Measurements from ENCODE around the gene SHISAL2A. TPM values are rescaled to one million over a fixed set of nuclear protein-coding genes. Genes with fewer than 3 reads are reported as not detected.
A peak's percentile ranks its signal among the peaks of the same experiment; 100 is the strongest.

SHISAL2A gene
- total and polyA plus RNA-seq, 10 of the 15 experiments (the other 5 are each of a cell fraction or from before 2014, with no cell fraction given), result 0.18 to 0.67 (median 0.45) TPM

- ChIA-PET CTCF (interaction anchor here (0.6 kb wide), 1 partner anchor 25 kb away, joined by 3 read pairs; no protein-coding TSS in a partner anchor), POLR2A (interaction anchor here (0.6 to 1.3 kb wide), 2 partner anchors 9 to 32 kb away, joined by 4 to 5 read pairs; no protein-coding TSS in a partner anchor), RAD21 (ENCODE audit: unreplicated experiment) (interaction anchor here (0.7 kb wide), 1 partner anchor 34 kb away, joined by 3 read pairs; no protein-coding TSS in a partner anchor), SMC1A (ENCODE audit: uncharacterized antibody, unreplicated experiment) (interaction anchor here (1.0 to 1.9 kb wide), 5 partner anchors 9 to 198 kb away, joined by 3 to 6 read pairs (median 3); partner anchors contain the start of genes ORC1 and PRPF38A)
- Histone ChIP-seq H3K4me2 (ENCODE audit: control insufficient read depth, insufficient read depth) (peak within 1 kb of the TSS; percentile 81), H2AFZ (ENCODE audit: control insufficient read depth, low read depth, low read length) (peak within 1 kb of the TSS; percentile 87), H3K27ac (ENCODE audit: control insufficient read depth, insufficient read depth) (peak within 1 kb of the TSS; percentile 17), H3K36me3 (ENCODE audit: control insufficient read depth in 2 of 2, insufficient read depth in 2 of 2, low read length in 1 of 2) (no peaks in the 10 kb centered on the region), H4K20me1 (ENCODE audit: control insufficient read depth, insufficient read depth) (no peaks in the 10 kb centered on the region), H3K9ac (ENCODE audit: control insufficient read depth, insufficient read depth, low read length) (peak within 1 kb of the TSS; percentile 24; the same call in 1 of the 2 replicates), H3K4me3 (peak within 1 kb of the TSS; percentile 62), H3K79me2 (ENCODE audit: control insufficient read depth, insufficient read depth, low read length) (no peaks in the 10 kb centered on the region), H3K27me3 (replicated peaks in 1 of 2; ENCODE audit: control insufficient read depth in 2 of 2, insufficient read depth in 2 of 2, low read length in 1 of 2) (peaks cover 1 to 4% of the 10 kb centered on the region in 2 experiments; a peak in 2 of 4 replicates), H3K9me3 (replicated peaks; ENCODE audit: control insufficient read depth, insufficient read depth, low read length) (no peaks in the 10 kb centered on the region), H3K4me1 (ENCODE audit: control insufficient read depth, insufficient read depth, low read length) (peaks cover 24% of the 10 kb centered on the region)
- no peak for DNase-seq (ENCODE audit: low read depth, low spot score)
- BruUV-seq (replicated peaks), result no TSS peak
- ATAC-seq, result peak; percentile 49
- FAIRE-seq, result no peak
- in situ Hi-C loops (cut with MboI) (no loop called here), intact Hi-C loops (cut with micrococcal nuclease; ENCODE audit: unreplicated experiment) (no loop called here)
- WGBS (ENCODE audit: insufficient coverage, insufficient replicate concordance, low lambda C conversion rate, missing lambda C conversion rate), result 1% methylated on average over 66 of the region's 97 CpGs
- TF ChIP-seq STAT1 (conservative IDR thresholded peaks at IDR 0.05) (no peak), MYB (IDR thresholded peaks at IDR 0.05; ENCODE audit: borderline replicate concordance, low read depth, low read length) (no peak), ZBTB33 (IDR thresholded peaks at IDR 0.05) (no peak), NFYB (IDR thresholded peaks at IDR 0.05; ENCODE audit: insufficient read depth, low read depth, low read length) (no peak), DPF2 (IDR thresholded peaks at IDR 0.05) (no peak), RB1 (IDR thresholded peaks at IDR 0.05; ENCODE audit: borderline replicate concordance) (no peak), HCFC1 (IDR thresholded peaks at IDR 0.05; ENCODE audit: low read length) (no peak), ELK1 (IDR thresholded peaks at IDR 0.05; ENCODE audit: low read depth, low read length) (no peak), JUND (IDR thresholded peaks at IDR 0.05; ENCODE audit: low read depth, low read length) (no peak), POLR2A (IDR thresholded peaks at IDR 0.05; ENCODE audit: low read depth, low read length) (peak; percentile 77), MYC (IDR thresholded peaks at IDR 0.05; ENCODE audit: insufficient read depth, insufficient read length, insufficient replicate concordance, low read length, severe bottlenecking) (no peak), EP300 (IDR thresholded peaks at IDR 0.05; ENCODE audit: borderline replicate concordance in 1 of 2, control insufficient read depth in 1 of 2, low read depth in 2 of 2, low read length in 2 of 2) (no peak), BHLHE40 (IDR thresholded peaks at IDR 0.05; ENCODE audit: borderline replicate concordance in 1 of 2, low read depth in 2 of 2, low read length in 1 of 2) (0 out of 4 replicates have a peak, but pooled peaks of 1 of the 2 experiments have one; percentile 8), JUNB (IDR thresholded peaks at IDR 0.05) (no peak), ZNF687 (IDR thresholded peaks at IDR 0.05) (peak; percentile 67)
These were observed 30.7 kb upstream of the SHISAL2A start, which contains the start of gene GPX7 for GRCh38 chr1:52601991-52602855. TSS of gene GPX7 (plus strand) at chr1:52602371. CDS start at chr1:52602410, 39 bp downstream.
